ENCODE data around the gene GJC3. TPM values are rescaled to one million over a fixed set of nuclear protein-coding genes. Genes with fewer than 3 reads are reported as not detected.

Gene GJC3
- total RNA-seq, 1 donor from 2014 or later = 1.2 TPM

Other genes starting within 250 kb of the GJC3 start
- gene CYP3A5, start 249.6 kb downstream of the GJC3 start, total RNA-seq = not detected in 2 replicates
- not detected in 2 replicates for gene CYP3A7, start 194.4 kb downstream of the GJC3 start, total RNA-seq
- gene CYP3A4, start 145.4 kb downstream of the GJC3 start, total RNA-seq = not detected in 2 replicates
- gene CYP3A43, start 101.6 kb downstream of the GJC3 start, total RNA-seq = not detected in 2 replicates
- gene OR2AE1, start 52.6 kb downstream of the GJC3 start, total RNA-seq = 0.22 TPM in 1 of 2 replicates, not detected in the other
- 14.4 and 17.5 TPM in 2 replicates for gene TRIM4, start 10.1 kb downstream of the GJC3 start, total RNA-seq
- not detected in 2 replicates for gene AZGP1, start 46.4 kb upstream of the GJC3 start, total RNA-seq
- gene ZKSCAN1, start 86.0 kb upstream of the GJC3 start, total RNA-seq = 20.7 and 30.0 TPM in 2 replicates
- 5.2 and 7.7 TPM in 2 replicates for gene ZSCAN21, start 120.2 kb upstream of the GJC3 start, total RNA-seq
- gene ZNF3, start 152.1 kb upstream of the GJC3 start, total RNA-seq = 18.1 and 26.0 TPM in 2 replicates
- 57.1 and 73.9 TPM in 2 replicates for gene COPS6, start 159.3 kb upstream of the GJC3 start, total RNA-seq
- 25.8 and 61.0 TPM in 2 replicates for gene MCM7, start 171.8 kb upstream of the GJC3 start, total RNA-seq
- 12.5 and 13.1 TPM in 2 replicates for gene AP4M1, start 172.0 kb upstream of the GJC3 start, total RNA-seq
- 17.0 and 20.8 TPM in 2 replicates for gene TAF6, start 189.7 kb upstream of the GJC3 start, total RNA-seq
- gene CNPY4, start 190.0 kb upstream of the GJC3 start, total RNA-seq = 23.1 and 26.2 TPM in 2 replicates
- 2.0 and 2.4 TPM in 2 replicates for gene MBLAC1, start 197.3 kb upstream of the GJC3 start, total RNA-seq
- 96.6 and 125 TPM in 2 replicates for gene LAMTOR4, start 219.3 kb upstream of the GJC3 start, total RNA-seq
- gene TRAPPC14, start 229.1 kb upstream of the GJC3 start, total RNA-seq = 3.9 and 6.0 TPM in 2 replicates
- under 0.01 and 0.22 TPM in 2 replicates for gene GAL3ST4, start 239.0 kb upstream of the GJC3 start, total RNA-seq
- gene GPC2, start 247.8 kb upstream of the GJC3 start, total RNA-seq = 1.3 and 2.2 TPM in 2 replicates
- gene STAG3, start 248.3 kb upstream of the GJC3 start, total RNA-seq = 0.20 and 0.22 TPM in 2 replicates